ENCODE results near the gene PCBP3. TPM values are rescaled to one million over a fixed set of nuclear protein-coding genes. Genes with fewer than 3 reads are reported as not detected.

PCBP3 gene
- total RNA-seq, 1 donor from 2014 or later: 7.6 TPM

- H3K27ac Mint-ChIP-seq (ENCODE audit: unreplicated experiment): no peak overlapping the region
- no peak for TF ChIP-seq CTCF (IDR thresholded peaks at IDR 0.05)
- peaks cover 18% of the 10 kb centered on the region for H3K4me1 Mint-ChIP-seq (ENCODE audit: unreplicated experiment)
- no peak overlapping the region for H3K4me3 Mint-ChIP-seq (ENCODE audit: unreplicated experiment)
- no peaks in the 10 kb centered on the region for H3K9me3 Mint-ChIP-seq (ENCODE audit: unreplicated experiment)
- H3K36me3 Mint-ChIP-seq (ENCODE audit: unreplicated experiment): peaks cover 16% of the 10 kb centered on the region
- DNase-seq (ENCODE audit: extremely low spot score, unreplicated experiment): no peak
- H3K27me3 Mint-ChIP-seq (ENCODE audit: unreplicated experiment): no peaks in the 10 kb centered on the region
These were observed 343.0 kb downstream of the PCBP3 start for GRCh38 chr21:45986316-45987051.

GRCh38 chr21:45987121-45987711 lies 343.7 kb downstream of the PCBP3 start:
- TF ChIP-seq CTCF (IDR thresholded peaks at IDR 0.05): no peak
- no peaks in the 10 kb centered on the region for H3K27me3 Mint-ChIP-seq (ENCODE audit: unreplicated experiment)
- peaks cover 20% of the 10 kb centered on the region for H3K36me3 Mint-ChIP-seq (ENCODE audit: unreplicated experiment)
- H3K4me1 Mint-ChIP-seq (ENCODE audit: unreplicated experiment): peaks cover 18% of the 10 kb centered on the region
- H3K27ac Mint-ChIP-seq (ENCODE audit: unreplicated experiment): peak overlapping the region; percentile 41
- H3K9me3 Mint-ChIP-seq (ENCODE audit: unreplicated experiment): no peaks in the 10 kb centered on the region
- no peak overlapping the region for H3K4me3 Mint-ChIP-seq (ENCODE audit: unreplicated experiment)
- no peak for DNase-seq (ENCODE audit: extremely low spot score, unreplicated experiment)

- Mint-ChIP-seq H3K4me3 (ENCODE audit: unreplicated experiment) (no peak overlapping the region), H3K27me3 (ENCODE audit: unreplicated experiment) (no peaks in the 10 kb centered on the region), H3K4me1 (ENCODE audit: unreplicated experiment) (peaks cover 14% of the 10 kb centered on the region), H3K27ac (ENCODE audit: unreplicated experiment) (no peak overlapping the region), H3K9me3 (ENCODE audit: unreplicated experiment) (no peaks in the 10 kb centered on the region), H3K36me3 (ENCODE audit: unreplicated experiment) (peaks cover 20% of the 10 kb centered on the region)
- TF ChIP-seq CTCF (IDR thresholded peaks at IDR 0.05): no peak
- no peak for DNase-seq (ENCODE audit: extremely low spot score, unreplicated experiment)
These were observed 345.1 kb downstream of the PCBP3 start for GRCh38 chr21:45988366-45989347.

- TF ChIP-seq CTCF (IDR thresholded peaks at IDR 0.05): no peak
- no peaks in the 10 kb centered on the region for H3K9me3 Mint-ChIP-seq (ENCODE audit: unreplicated experiment)
- peaks cover 16% of the 10 kb centered on the region for H3K36me3 Mint-ChIP-seq (ENCODE audit: unreplicated experiment)
- no peak overlapping the region for H3K27ac Mint-ChIP-seq (ENCODE audit: unreplicated experiment)
- H3K4me1 Mint-ChIP-seq (ENCODE audit: unreplicated experiment): peaks cover 10% of the 10 kb centered on the region
- no peaks in the 10 kb centered on the region for H3K27me3 Mint-ChIP-seq (ENCODE audit: unreplicated experiment)
- H3K4me3 Mint-ChIP-seq (ENCODE audit: unreplicated experiment): no peak overlapping the region
- DNase-seq (ENCODE audit: extremely low spot score, unreplicated experiment): no peak
These were observed 346.0 kb downstream of the PCBP3 start for GRCh38 chr21:45989355-45990048.
